H1 (cell line): ENCODE data around the gene PIP5K1B.

Experiments
- CBX5 ChIP-seq: fragments of 300-800, 300-1000 bp; sonication (generic); IDR thresholded peaks from 2 replicates; pipeline ENCODE4 v1.7.1; 2016; ENCODE audit warnings: antibody characterized with exemption, low read length, low read depth
- EGR1 ChIP-seq: IDR thresholded peaks from 2 replicates; pipeline ENCODE4 v1.6.1; 2011; ENCODE audit warnings: low read depth, low read length, borderline replicate concordance
- HDAC2 ChIP-seq, 2 experiments: fragments of 300-600 bp in 1 of 2; sonication (generic) in 1 of 2; IDR thresholded peaks; 2 replicates each; pipeline ENCODE4 v1.6.1; 2011 to 2012; ENCODE audit warnings: low read depth in 2 of 2, low read length in 2 of 2, mild to moderate bottlenecking in 2 of 2, moderate library complexity in 2 of 2, borderline replicate concordance in 1 of 2, inconsistent platforms in 1 of 2
- RAD21 ChIP-seq, 2 experiments: IDR thresholded peaks in 1 of 2; conservative IDR thresholded peaks in 1 of 2; 2 replicates each; pipeline ENCODE4 v1.6.1; 2011; ENCODE audit warnings: low read depth in 2 of 2, low read length in 2 of 2, improper control_type of control experiment in 1 of 2, inconsistent platforms in 1 of 2, mild to moderate bottlenecking in 1 of 2, moderate library complexity in 1 of 2
- TF ChIP-seq, protein P1 (sequence below), 3 experiments: IDR thresholded peaks; 1 replicate in 2 of 3; 2 replicates in 1 of 3; pipeline versions ENCODE4 v1.5.1 to v1.6.1; 2011; ENCODE audit warnings: low read length in 3 of 3, mild to moderate bottlenecking in 3 of 3, inconsistent platforms in 2 of 3, low read depth in 1 of 3, moderate library complexity in 1 of 3; ENCODE audit not compliant: insufficient read depth in 1 of 3; ENCODE audit errors: control extremely low read depth in 1 of 3

DNA sequence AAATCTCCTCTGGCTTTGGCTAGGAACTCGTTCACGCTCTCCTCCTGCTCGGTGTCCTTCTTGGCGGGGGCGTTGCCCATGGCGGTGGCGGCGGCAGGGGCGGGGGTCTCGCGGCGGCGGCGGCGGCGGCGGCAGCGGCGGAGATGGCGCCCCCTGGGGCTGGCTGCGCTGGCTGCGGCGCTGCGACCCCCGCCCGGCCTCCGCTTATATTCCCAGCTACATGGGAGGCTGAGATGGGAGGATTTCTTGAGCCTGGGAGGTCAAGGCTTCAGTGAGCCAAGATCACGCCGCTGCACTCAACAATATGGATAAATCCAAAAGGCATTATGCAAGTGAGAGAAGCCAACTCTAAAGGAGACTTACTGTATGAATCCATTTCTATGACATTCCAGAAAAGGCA lies 309.0 kb downstream of the PIP5K1B start, which contains the start of gene PRKACG:
- TF ChIP-seq RAD21 (IDR thresholded peaks at IDR 0.05 in 1 of 2, conservative IDR thresholded peaks at IDR 0.05 in 1 of 2; ENCODE audit: low read depth in 2 of 2, low read length in 2 of 2) (no peak), CBX5 (no peak), EGR1 (no peak), HDAC2 (IDR thresholded peaks at IDR 0.05; ENCODE audit: borderline replicate concordance in 1 of 2, low read depth in 2 of 2, low read length in 2 of 2) (no peak)
- TF ChIP-seq, protein P1, sequence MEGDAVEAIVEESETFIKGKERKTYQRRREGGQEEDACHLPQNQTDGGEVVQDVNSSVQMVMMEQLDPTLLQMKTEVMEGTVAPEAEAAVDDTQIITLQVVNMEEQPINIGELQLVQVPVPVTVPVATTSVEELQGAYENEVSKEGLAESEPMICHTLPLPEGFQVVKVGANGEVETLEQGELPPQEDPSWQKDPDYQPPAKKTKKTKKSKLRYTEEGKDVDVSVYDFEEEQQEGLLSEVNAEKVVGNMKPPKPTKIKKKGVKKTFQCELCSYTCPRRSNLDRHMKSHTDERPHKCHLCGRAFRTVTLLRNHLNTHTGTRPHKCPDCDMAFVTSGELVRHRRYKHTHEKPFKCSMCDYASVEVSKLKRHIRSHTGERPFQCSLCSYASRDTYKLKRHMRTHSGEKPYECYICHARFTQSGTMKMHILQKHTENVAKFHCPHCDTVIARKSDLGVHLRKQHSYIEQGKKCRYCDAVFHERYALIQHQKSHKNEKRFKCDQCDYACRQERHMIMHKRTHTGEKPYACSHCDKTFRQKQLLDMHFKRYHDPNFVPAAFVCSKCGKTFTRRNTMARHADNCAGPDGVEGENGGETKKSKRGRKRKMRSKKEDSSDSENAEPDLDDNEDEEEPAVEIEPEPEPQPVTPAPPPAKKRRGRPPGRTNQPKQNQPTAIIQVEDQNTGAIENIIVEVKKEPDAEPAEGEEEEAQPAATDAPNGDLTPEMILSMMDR (IDR thresholded peaks at IDR 0.05; ENCODE audit: control extremely low read depth in 1 of 3, insufficient read depth in 1 of 3, low read depth in 1 of 3, low read length in 3 of 3): no peak
